Loucy (cell line): ENCODE data around the gene PTPRA.

Experiments used
- H2AFZ ChIP-seq: fragments of 200-600 bp; sonication (generic); 2 replicates; pipeline ENCODE4 v1.6.0; 2016; ENCODE audit warnings: antibody characterized with exemption, mild to moderate bottlenecking, low read length, moderate library complexity
- H3F3A ChIP-seq: fragments of 200-600 bp; 2 replicates; pipeline ENCODE4 v1.6.0; 2016; ENCODE audit warnings: antibody characterized with exemption, low read depth, mild to moderate bottlenecking
- H3K27me3 ChIP-seq: fragments of 200-600 bp; sonication (generic); 2 replicates; pipeline ENCODE4 v1.6.1; 2014; ENCODE audit warnings: low read length, mild to moderate bottlenecking; ENCODE audit not compliant: insufficient read depth, poor library complexity, severe bottlenecking
- H3K36me3 ChIP-seq: fragments of 200-600 bp; sonication (generic); 2 replicates; pipeline ENCODE4 v1.6.1; 2016; ENCODE audit warnings: low read length; ENCODE audit not compliant: insufficient read depth
- H3K4me1 ChIP-seq: fragments of 200-600 bp; sonication (generic); 2 replicates; pipeline ENCODE4 v1.5.1; 2014; ENCODE audit warnings: low read length, mild to moderate bottlenecking; ENCODE audit not compliant: insufficient read depth, poor library complexity, severe bottlenecking
- H3K4me2 ChIP-seq: fragments of 200-600 bp; sonication (generic); 2 replicates; pipeline ENCODE4 v1.6.0; 2014; ENCODE audit warnings: antibody characterized with exemption, low read length, low read depth, mild to moderate bottlenecking; ENCODE audit not compliant: poor library complexity, severe bottlenecking
- H3K4me3 ChIP-seq: fragments of 200-600 bp; sonication (generic); 2 replicates; pipeline ENCODE4 v1.5.1; 2014; ENCODE audit warnings: low read length, mild to moderate bottlenecking, mixed read lengths; ENCODE audit not compliant: poor library complexity, severe bottlenecking
- H3K79me2 ChIP-seq: fragments of 200-600 bp; sonication (generic); 2 replicates; pipeline ENCODE4 v1.6.1; 2014; ENCODE audit warnings: low read length; ENCODE audit not compliant: insufficient read depth
- H3K9ac ChIP-seq: fragments of 200-600 bp; sonication (generic); 2 replicates; pipeline ENCODE4 v1.6.0; 2014; ENCODE audit warnings: mild to moderate bottlenecking, low read depth, low read length, moderate library complexity; ENCODE audit not compliant: poor library complexity, severe bottlenecking
- H3K9me2 ChIP-seq: fragments of 200-600 bp; sonication (generic); replicated peaks from 2 replicates; pipeline ENCODE4 v1.6.1; 2016; ENCODE audit warnings: low read depth, low read length, mixed read lengths
- H3K9me3 ChIP-seq: fragments of 200-600 bp; sonication (generic); 2 replicates; pipeline ENCODE4 v1.6.1; 2014; ENCODE audit warnings: mild to moderate bottlenecking, antibody characterized with exemption, low read length, low read depth; ENCODE audit not compliant: insufficient read depth
- H4K20me1 ChIP-seq: fragments of 200-600 bp; sonication (generic); 2 replicates; pipeline ENCODE4 v1.6.0; 2014; ENCODE audit warnings: antibody characterized with exemption, low read length, mild to moderate bottlenecking; ENCODE audit not compliant: insufficient read depth, poor library complexity, severe bottlenecking
- EZH2phosphoT487 ChIP-seq: fragments of 200-600 bp; IDR thresholded peaks from 2 replicates; pipeline ENCODE4 v1.6.1; 2018; ENCODE audit warnings: antibody characterized with exemption, mild to moderate bottlenecking, moderate library complexity, borderline replicate concordance
- TF ChIP-seq, protein P1 (sequence below): fragments of 200-600 bp; sonication (generic); conservative IDR thresholded peaks from 2 replicates; pipeline ENCODE4 v1.5.1; 2014; ENCODE audit warnings: mild to moderate bottlenecking, antibody characterized with exemption, low read length

The PTPRA gene

DNA sequence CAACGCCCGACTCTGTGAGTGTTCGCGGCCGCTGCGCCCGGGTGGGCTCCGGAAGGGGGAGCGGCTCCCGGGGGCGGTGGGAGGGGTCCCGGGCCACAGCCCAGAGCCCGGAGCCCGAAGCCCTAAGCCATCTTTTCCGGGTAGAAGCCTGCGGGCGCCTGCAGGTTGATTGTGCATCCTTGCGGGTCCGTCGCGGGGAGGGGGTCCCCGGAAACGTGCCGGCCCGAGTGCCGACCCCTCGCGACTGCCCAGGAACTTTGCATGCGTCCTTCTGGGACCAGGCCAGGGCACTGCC lies 413 bp downstream of the PTPRA start:
- H3K4me3 ChIP-seq: peak overlapping the region; percentile 88
- H3K27me3 ChIP-seq: no peaks in the 10 kb centered on the region
- H3K9me3 ChIP-seq: no peaks in the 10 kb centered on the region
- H3K4me1 ChIP-seq: peaks cover 49% of the 10 kb centered on the region
- H3K9ac ChIP-seq: peak overlapping the region; percentile 92
- H2AFZ ChIP-seq: peak overlapping the region; percentile 64
- no peaks in the 10 kb centered on the region; the same call in 1 of the 2 replicates for H3F3A ChIP-seq
- no peaks in the 10 kb centered on the region for H3K36me3 ChIP-seq
- peaks cover 50% of the 10 kb centered on the region for H3K79me2 ChIP-seq
- H3K9me2 ChIP-seq: no peaks in the 10 kb centered on the region
- H4K20me1 ChIP-seq: peaks cover 35% of the 10 kb centered on the region
- H3K4me2 ChIP-seq: peak overlapping the region; percentile 82
- no peak for TF ChIP-seq EZH2phosphoT487

GRCh38 chr20:2874456-2874855 lies 1.2 kb downstream of the PTPRA start:
- no peaks in the 10 kb centered on the region for H3K9me3 ChIP-seq
- peaks cover 57% of the 10 kb centered on the region for H3K4me1 ChIP-seq
- no peaks in the 10 kb centered on the region for H3K27me3 ChIP-seq
- H3F3A ChIP-seq: no peaks in the 10 kb centered on the region
- peak overlapping the region; percentile 92 for H3K9ac ChIP-seq
- H3K9me2 ChIP-seq: no peaks in the 10 kb centered on the region
- peaks cover 58% of the 10 kb centered on the region for H3K79me2 ChIP-seq
- peak overlapping the region; percentile 88 for H3K4me3 ChIP-seq
- H2AFZ ChIP-seq: no peak overlapping the region
- no peak for TF ChIP-seq EZH2phosphoT487
- TF ChIP-seq, protein P1, sequence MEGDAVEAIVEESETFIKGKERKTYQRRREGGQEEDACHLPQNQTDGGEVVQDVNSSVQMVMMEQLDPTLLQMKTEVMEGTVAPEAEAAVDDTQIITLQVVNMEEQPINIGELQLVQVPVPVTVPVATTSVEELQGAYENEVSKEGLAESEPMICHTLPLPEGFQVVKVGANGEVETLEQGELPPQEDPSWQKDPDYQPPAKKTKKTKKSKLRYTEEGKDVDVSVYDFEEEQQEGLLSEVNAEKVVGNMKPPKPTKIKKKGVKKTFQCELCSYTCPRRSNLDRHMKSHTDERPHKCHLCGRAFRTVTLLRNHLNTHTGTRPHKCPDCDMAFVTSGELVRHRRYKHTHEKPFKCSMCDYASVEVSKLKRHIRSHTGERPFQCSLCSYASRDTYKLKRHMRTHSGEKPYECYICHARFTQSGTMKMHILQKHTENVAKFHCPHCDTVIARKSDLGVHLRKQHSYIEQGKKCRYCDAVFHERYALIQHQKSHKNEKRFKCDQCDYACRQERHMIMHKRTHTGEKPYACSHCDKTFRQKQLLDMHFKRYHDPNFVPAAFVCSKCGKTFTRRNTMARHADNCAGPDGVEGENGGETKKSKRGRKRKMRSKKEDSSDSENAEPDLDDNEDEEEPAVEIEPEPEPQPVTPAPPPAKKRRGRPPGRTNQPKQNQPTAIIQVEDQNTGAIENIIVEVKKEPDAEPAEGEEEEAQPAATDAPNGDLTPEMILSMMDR: no peak
- H3K4me2 ChIP-seq: peak overlapping the region; percentile 82
- H4K20me1 ChIP-seq: peaks cover 43% of the 10 kb centered on the region
- no peaks in the 10 kb centered on the region for H3K36me3 ChIP-seq

GRCh38 chr20:2875690-2876203 lies 2.5 kb downstream of the PTPRA start:
- Histone ChIP-seq H3K9me3 (no peaks in the 10 kb centered on the region), H3K9me2 (no peaks in the 10 kb centered on the region), H3K9ac (peak overlapping the region; percentile 92), H3K4me3 (peak overlapping the region; percentile 88), H2AFZ (no peak overlapping the region), H3K79me2 (peaks cover 71% of the 10 kb centered on the region), H3K27me3 (no peaks in the 10 kb centered on the region), H3K4me2 (peak overlapping the region; percentile 82), H3K36me3 (no peaks in the 10 kb centered on the region), H3K4me1 (peaks cover 55% of the 10 kb centered on the region), H4K20me1 (peaks cover 56% of the 10 kb centered on the region), H3F3A (no peaks in the 10 kb centered on the region)
- TF ChIP-seq EZH2phosphoT487: no peak
- TF ChIP-seq, protein P1: no peak

DNA sequence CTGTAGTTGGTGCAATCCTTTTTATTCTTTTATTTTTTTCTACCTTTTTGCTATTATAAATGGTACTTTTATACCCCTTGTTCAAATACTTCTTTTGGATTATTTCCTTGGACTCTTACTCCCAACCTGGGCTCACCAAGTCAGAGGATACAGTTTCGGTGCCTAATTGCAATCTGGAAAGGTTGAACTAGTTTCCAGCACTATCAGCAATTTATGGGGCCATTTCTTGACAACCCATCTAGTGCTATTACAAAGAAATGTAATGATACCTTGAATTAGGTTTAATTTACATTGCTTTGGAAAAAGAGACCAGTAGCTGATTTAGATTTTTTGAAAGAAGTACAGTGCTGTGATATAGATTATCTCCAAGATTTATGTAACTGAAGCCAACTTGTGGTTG lies 5.2 kb downstream of the PTPRA start:
- TF ChIP-seq, protein P1: no peak
- TF ChIP-seq EZH2phosphoT487: no peak
- Histone ChIP-seq H3F3A (no peaks in the 10 kb centered on the region), H3K4me2 (peak overlapping the region; percentile 54), H3K36me3 (no peaks in the 10 kb centered on the region), H4K20me1 (peaks cover 63% of the 10 kb centered on the region), H3K79me2 (peaks cover 95% of the 10 kb centered on the region), H3K9me3 (no peaks in the 10 kb centered on the region), H3K9me2 (no peaks in the 10 kb centered on the region), H3K4me3 (peak overlapping the region; percentile 7), H2AFZ (no peak overlapping the region), H3K4me1 (peaks cover 40% of the 10 kb centered on the region), H3K9ac (no peak overlapping the region), H3K27me3 (no peaks in the 10 kb centered on the region)
